Measurements from ENCODE around the gene CCDC6.
"Not testable (repeated sequence)": the region's sequence is repeated elsewhere in the genome, so short reads cannot be mapped to it uniquely, and the experiment has no call there.

The CCDC6 gene

DNA sequence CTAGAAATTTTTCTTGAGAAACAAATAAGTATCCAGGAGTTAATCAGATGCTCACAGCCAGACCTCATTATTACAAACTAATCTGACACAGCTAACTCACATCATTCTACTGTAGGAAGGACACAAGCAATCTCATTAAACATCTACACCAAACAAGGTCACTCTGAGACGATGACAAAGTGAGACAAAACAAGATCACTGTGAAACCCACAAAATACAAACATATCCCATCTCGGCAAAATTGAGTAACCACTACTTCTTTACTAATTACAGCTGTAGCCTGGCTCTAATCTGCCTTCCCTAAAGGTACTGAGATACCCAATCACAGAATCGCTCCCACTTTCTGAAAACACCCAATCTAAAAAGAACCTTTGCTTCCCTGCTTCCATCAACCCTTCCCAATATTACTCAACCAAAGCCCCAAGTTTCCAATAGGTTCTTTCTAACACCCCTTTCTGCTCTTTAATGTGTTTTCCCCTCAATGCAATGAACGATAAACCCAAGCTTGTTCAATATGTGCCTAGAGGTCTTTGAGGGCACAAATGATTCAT, 26.9 kb downstream of the CCDC6 start:
- DNase-seq = no peak

- DNase-seq = no peak
Observed at GRCh38 chr10:59878915-59879314, 27.4 kb downstream of the CCDC6 start.

- no peak for DNase-seq
Observed at GRCh38 chr10:59878289-59878688, 28.1 kb downstream of the CCDC6 start.

DNA sequence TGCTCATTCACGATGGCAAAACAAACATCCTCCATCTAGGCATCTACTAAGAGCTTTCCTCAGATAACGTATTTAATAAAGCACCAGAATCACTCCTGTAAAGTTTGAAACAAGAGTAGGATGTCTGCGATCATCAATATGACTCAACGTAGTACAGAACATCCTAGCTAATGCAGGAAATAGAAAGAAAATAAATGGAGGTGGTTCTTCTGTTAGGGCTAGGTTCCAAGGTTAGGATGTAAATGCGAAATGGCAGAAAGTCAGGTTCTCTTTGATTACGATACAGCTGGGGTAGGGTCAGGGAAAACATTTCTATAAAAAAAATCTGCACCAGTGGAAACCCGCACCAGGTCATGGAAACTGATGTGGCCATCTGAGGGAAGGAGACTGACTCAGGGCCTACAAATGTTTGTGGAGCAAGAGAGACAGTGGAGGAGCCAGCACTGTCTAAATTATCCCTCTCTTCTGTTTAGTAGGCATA, 29.1 kb downstream of the CCDC6 start:
- DNase-seq = no peak

DNA sequence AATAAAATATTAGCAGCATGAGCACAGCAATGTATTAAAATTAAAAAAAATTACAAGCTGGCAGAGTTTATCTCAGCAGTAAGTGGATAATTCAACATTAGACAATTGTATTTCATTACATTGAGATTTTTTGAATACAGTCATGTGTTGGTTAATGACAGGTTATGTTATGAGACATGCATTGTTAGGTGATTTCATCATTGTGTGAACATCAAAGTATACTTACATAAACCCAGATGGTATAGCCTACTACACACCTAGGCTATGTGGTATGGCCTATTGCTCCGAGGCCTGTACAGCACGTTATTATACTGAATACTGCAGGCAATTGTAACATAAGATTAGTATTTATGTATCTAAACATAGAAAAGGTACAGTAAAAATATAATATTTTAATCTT, 29.7 kb downstream of the CCDC6 start:
- DNase-seq = no peak

DNA sequence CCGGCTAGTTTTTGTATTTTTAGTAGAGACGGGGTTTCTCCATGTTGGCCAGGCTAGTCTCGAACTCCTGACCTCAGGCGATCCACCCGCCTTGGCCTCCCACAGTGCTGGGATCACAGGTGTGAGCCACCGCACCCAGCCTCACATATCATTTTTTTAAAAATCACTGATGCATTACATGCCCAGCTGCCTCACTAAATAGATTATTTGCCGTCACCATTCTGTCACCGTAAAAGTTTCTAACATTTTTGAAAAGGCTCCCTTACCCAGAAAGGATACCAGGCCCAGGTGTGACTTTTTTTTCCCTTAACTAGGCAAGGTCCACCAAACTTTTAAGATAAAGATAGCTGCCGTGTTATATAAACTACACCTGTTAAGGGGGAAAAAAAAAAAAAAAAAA, 30.1 kb downstream of the CCDC6 start:
- not testable (repeated sequence) for DNase-seq

DNA sequence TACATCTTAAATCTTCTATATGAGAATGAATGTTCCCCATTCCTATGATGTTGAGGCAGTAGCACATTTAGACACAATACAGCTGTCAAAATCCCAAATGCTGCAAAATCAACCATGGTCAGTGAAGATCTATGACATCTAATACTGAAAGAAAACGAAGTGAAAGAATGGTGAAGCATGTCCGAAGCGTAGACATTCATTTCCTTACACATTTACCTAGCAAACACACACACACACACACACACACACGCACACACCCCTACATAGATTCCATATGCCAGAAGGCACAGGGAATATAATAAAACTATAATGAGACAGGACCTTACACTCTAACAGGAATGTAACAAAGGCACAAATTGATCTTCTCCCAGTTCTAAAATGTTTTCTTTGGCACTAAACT, 32.5 kb downstream of the CCDC6 start:
- no peak for DNase-seq

- no peak for DNase-seq
Observed at GRCh38 chr10:59872892-59873463, 33.4 kb downstream of the CCDC6 start.

GRCh38 chr10:59870152-59870551, 36.2 kb downstream of the CCDC6 start:
- DNase-seq = no peak

DNA sequence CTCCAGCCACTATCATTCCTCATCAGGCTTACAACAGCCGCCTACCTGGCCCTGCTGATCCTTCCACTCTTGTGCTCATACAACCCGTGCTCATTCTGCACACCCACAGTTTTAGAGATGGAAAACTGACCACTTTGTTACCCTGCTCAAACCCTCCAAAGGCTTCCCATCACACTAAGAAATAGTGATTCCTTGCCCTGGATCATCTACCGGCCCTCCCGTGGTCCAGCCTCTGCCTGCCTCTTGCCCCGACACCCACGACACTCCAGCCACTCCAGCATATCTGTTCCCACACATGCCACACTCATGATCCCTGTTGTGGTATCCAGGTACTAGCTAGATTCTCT, 36.8 kb downstream of the CCDC6 start:
- no peak for DNase-seq

DNA sequence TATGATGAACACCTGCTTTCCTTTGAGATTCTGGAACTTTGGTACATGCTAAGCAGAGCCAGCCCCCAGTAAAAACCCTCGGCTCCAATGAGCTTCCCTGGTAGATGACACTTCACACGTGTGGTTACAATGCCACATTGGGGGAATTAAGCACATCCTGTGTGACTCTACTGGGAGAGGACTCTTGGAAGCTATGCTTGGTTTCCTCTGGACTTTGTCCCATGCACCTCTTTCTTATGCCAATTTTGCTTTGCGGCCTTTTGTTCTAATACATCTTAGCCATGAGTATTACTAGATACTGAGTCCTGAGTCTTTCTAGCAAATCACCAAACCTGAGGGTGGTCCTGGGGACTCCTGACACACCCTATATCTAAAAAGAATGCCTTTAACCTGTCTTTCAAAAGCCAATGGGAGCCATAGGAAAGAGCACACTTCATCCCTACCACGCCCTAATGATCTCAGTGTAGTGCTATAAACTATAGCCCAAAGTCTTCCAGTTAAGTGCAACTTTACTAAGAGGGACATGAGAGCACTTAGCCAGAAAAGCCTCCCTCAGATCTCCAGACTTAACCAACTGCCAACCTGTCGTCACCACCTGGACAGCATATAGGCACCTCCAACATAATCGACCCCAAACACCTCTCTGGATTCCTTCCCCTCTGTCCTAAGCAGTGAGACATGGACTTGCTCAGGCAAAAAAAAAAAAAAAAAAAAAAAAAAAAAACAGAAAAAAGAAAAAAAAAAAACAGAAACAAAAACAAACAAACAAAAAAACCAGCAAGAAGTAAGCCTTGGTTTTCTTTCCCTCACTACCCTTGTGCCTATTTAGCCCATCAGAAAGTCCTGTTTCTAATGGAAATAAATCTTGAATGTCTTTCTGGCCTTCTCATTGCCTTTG, 37.4 kb downstream of the CCDC6 start:
- DNase-seq = no peak

GRCh38 chr10:59867590-59867989, 38.8 kb downstream of the CCDC6 start:
- DNase-seq = no peak

DNA sequence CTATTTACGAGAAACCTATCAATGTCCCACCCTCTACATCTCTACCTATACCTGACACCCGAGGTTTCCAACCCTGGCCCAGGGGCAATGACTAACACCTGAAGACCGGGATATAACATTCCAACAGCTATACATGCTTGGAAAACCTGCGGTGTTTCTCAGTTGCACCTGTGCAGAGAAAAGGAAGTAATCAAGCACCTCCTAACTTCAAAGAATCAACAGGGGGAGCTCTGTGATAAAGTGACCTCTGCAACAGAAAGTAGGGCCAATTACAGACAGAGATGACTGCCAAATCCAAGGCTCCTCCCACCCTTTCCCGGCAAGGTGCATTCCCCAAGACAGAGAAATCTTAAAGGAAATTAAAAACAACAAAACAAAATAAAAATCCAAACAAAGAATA, 41.3 kb downstream of the CCDC6 start:
- peak; percentile 1 to 34 for DNase-seq

GRCh38 chr10:59864141-59864962, 42.0 kb downstream of the CCDC6 start:
- DNase-seq = no peak

- DNase-seq = no peak
Observed at GRCh38 chr10:59859570-59859969, 46.8 kb downstream of the CCDC6 start.

DNA sequence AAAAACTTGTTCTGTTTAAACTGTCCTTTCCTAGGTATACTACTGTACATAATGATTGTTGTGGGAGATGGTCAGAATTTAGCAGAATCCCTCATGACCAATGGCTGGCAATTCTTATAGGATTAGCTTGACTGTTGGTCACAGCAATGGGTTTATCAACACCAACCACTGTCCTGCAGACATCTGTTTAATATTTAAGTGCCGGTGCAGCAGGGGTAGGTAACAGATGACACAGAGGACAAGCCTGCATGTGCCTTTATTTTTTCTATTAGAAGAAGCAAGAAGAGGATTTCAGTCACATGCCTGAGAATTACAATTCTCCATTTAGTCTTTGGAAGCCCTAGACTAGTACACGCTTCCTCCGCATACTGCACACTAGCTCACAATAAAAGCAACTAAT, 48.4 kb downstream of the CCDC6 start:
- DNase-seq = no peak

- DNase-seq = no peak
Observed at GRCh38 chr10:59857049-59857448, 49.3 kb downstream of the CCDC6 start.

GRCh38 chr10:59856104-59856503, 50.3 kb downstream of the CCDC6 start:
- no peak for DNase-seq

- DNase-seq = no peak
Observed at GRCh38 chr10:59854571-59854970, 51.8 kb downstream of the CCDC6 start.

DNA sequence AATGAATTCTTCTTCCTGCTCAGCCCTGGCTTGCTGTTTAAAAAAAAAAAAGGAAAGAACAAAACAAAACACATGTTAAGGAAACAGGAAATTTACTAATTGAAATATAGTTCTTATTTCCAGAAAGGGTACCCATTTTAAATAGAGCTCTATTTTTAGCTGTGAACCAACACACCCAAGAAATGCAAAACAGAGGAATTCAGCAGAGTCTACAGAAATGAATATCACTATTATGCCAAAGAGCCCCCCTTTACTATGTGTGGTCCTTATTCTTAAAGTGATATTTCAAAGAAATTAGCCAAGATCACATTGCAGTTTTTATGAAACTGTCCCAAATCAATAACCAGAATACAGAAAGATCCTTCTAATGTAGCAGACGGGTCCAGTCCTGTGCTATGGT, 53.7 kb downstream of the CCDC6 start:
- DNase-seq = no peak

DNA sequence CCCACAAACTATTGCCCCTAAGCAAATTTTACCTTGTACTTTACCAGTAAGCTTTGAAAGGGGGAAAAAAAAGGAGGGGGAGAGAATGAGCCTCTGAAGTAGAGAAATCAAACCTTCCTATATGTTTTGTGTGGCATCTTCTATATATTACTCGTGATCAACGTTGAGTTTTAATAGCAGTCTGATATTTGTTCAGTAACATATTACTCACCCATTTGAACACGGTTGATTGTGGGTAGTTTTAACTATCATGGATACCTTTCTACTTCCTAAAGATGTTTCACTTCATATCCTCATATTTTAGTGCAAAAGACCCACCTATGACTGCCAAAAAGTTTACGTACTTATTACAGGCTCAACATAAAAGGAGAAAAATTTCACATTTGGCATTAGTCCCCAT, 54.5 kb downstream of the CCDC6 start:
- DNase-seq = no peak

- no peak for DNase-seq
Observed at GRCh38 chr10:59847888-59848287, 58.5 kb downstream of the CCDC6 start.

GRCh38 chr10:59847326-59847725, 59.0 kb downstream of the CCDC6 start:
- DNase-seq = no peak

All from NCI-H526 (cell line).